ENCODE measurements around the gene SMAP1. TPM values are rescaled to one million over a fixed set of nuclear protein-coding genes. Genes with fewer than 3 reads are reported as not detected.

The SMAP1 gene
- total RNA-seq, 1 donor from 2014 or later = 21.7 TPM

DNA sequence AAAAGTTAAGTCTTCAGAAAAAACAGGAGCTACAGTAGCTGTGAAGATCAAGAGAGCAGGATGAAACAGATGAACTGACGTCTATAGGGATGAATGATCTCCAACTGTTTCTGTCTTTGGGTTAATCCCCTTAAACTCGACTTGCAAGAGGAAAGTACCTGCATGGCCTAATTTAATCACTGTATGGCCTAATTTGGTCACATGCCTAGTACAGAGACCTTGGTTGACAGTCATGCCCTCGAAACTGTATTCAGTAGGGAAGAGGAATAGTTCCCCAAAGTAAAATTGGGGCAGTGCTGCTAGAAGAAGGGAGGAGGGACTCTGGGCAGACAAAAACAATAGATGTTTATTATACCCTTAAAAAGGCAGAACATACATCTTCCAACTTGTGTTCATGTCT lies 10.0 kb upstream of the SMAP1 start:
- ATAC-seq (no peak), DNase-seq (no peak)
- no peak overlapping the region for H3K4me3 ChIP-seq
- H3K36me3 ChIP-seq = no peaks in the 10 kb centered on the region
- H3K27me3 ChIP-seq (ENCODE audit: low read depth) = no peaks in the 10 kb centered on the region
- TF ChIP-seq, protein P1, sequence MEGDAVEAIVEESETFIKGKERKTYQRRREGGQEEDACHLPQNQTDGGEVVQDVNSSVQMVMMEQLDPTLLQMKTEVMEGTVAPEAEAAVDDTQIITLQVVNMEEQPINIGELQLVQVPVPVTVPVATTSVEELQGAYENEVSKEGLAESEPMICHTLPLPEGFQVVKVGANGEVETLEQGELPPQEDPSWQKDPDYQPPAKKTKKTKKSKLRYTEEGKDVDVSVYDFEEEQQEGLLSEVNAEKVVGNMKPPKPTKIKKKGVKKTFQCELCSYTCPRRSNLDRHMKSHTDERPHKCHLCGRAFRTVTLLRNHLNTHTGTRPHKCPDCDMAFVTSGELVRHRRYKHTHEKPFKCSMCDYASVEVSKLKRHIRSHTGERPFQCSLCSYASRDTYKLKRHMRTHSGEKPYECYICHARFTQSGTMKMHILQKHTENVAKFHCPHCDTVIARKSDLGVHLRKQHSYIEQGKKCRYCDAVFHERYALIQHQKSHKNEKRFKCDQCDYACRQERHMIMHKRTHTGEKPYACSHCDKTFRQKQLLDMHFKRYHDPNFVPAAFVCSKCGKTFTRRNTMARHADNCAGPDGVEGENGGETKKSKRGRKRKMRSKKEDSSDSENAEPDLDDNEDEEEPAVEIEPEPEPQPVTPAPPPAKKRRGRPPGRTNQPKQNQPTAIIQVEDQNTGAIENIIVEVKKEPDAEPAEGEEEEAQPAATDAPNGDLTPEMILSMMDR (IDR thresholded peaks at IDR 0.05) = no peak
- no peaks in the 10 kb centered on the region for H3K9me3 ChIP-seq
- intact Hi-C loops (cut with DNase I) = no loop called here
- no peak overlapping the region for H3K27ac ChIP-seq
- no peaks in the 10 kb centered on the region for H3K4me1 ChIP-seq

DNA sequence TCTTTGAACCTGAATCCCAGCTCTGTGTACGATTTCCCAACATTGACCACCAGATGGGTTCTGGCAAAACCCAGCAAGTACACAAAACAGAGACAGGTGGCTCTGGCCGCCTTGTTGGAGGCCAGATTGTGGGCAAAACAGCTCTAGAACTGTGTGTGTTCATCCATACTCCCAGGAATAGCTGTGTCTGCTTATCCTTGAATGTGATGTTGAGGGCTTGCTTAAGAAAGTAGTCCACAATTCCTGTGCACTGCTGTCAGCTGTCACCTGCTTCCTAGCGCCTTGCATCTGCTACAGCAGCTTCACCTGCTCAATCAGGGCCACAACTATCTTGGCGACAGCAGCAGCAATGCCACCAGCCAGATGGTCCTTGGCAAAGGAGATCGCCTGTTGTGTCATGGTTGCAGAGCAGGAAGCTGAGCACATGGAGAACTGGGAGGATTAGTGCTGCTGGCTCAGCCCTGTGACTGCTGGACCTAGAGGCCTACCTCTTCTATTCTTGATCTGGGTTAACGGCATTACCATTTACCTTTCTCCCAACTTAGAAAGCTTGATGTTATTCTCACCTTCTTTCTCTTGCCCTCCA lies 3.7 kb upstream of the SMAP1 start:
- intact Hi-C loops (cut with DNase I) = no loop called here
- Histone ChIP-seq H3K27me3 (ENCODE audit: low read depth) (no peaks in the 10 kb centered on the region), H3K36me3 (no peaks in the 10 kb centered on the region)

DNA sequence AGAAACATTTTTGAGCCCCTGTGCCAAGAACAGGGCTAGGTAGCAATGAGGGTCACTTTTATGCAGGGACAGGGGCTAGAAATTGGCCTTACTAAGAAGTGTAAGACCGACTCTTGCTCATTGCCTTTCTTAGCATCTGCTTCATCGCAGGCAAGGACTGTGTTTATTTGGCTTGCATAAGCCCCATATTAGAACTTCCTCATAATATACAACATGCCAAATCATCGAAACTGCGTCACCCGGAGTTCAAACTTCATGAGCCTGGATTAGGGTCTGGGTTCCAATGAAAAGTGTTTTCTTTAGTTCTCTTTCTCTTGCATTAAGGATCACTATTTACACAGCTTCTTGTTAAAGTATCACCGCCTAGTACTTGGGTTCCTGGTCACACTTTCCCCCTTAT lies 977 bp upstream of the SMAP1 start:
- no peaks in the 10 kb centered on the region for H3K36me3 ChIP-seq
- no peak for ATAC-seq
- H3K27ac ChIP-seq = peak overlapping the region; percentile 94
- no peaks in the 10 kb centered on the region for H3K9me3 ChIP-seq
- TF ChIP-seq, protein P1 (IDR thresholded peaks at IDR 0.05) = no peak
- intact Hi-C loops (cut with DNase I) = no loop called here
- no peaks in the 10 kb centered on the region for H3K27me3 ChIP-seq (ENCODE audit: low read depth)
- no peak for DNase-seq
- H3K4me1 ChIP-seq = peaks cover 35% of the 10 kb centered on the region
- H3K4me3 ChIP-seq = peak overlapping the region; percentile 94

More for the DNA sequence above, 3.7 kb upstream of the SMAP1 start:
- H3K9me3 ChIP-seq = no peaks in the 10 kb centered on the region
- TF ChIP-seq, protein P1 (IDR thresholded peaks at IDR 0.05) = no peak
- DNase-seq (no peak), ATAC-seq (no peak)
- no peak overlapping the region for H3K27ac ChIP-seq
- no peak overlapping the region for H3K4me3 ChIP-seq
- H3K4me1 ChIP-seq = peaks cover 14% of the 10 kb centered on the region

DNA sequence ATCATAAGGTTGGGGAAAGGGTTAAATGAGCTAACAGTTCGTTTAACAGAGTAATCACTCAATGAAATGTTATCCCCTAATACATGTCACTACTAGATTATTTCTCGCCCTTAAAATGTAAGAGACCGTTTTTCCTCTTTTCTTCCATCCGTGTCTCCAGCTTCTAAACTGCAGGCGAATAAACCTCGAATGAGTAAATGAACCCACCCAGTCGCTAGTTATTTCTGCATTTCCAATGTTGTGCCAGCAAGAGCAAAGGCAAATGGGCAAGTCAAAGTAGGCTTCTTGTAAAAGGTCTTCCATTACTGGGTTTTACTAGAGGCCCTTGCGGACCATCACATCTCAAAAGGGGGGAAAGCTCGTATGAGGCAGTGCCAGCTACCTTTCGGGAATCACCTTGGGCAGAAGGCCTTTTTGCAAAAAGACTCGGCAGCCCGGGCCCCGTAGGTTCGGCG lies 400 bp upstream of the SMAP1 start:
- no peaks in the 10 kb centered on the region for H3K9me3 ChIP-seq
- TF ChIP-seq, protein P1 (IDR thresholded peaks at IDR 0.05) = no peak
- no peaks in the 10 kb centered on the region for H3K36me3 ChIP-seq
- H3K4me1 ChIP-seq = peaks cover 35% of the 10 kb centered on the region
- no peaks in the 10 kb centered on the region for H3K27me3 ChIP-seq (ENCODE audit: low read depth)
- intact Hi-C loops (cut with DNase I) = no loop called here
- DNase-seq (no peak), ATAC-seq (no peak)
- H3K4me3 ChIP-seq = peak overlapping the region; percentile 94
- peak overlapping the region; percentile 94 for H3K27ac ChIP-seq

DNA sequence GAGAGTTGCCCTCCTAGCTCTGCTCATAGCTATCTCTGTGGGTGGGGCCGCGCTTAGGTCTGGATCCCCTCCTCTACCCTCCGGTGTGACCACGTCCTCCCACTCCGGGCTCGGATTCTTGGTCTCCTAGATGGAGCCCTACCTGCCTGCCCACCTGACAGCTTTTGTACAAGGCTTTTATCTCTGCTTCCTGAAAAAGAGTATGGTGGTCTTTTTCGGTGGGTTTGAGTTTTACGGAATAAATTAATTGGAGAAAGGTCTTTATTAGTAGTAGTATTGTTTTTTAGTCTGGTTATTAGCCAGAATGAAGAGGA lies 773 bp downstream of the SMAP1 start:
- DNase-seq (no peak), ATAC-seq (no peak)
- H3K27me3 ChIP-seq (ENCODE audit: low read depth) = no peaks in the 10 kb centered on the region
- H3K9me3 ChIP-seq = no peaks in the 10 kb centered on the region
- TF ChIP-seq, protein P1 (IDR thresholded peaks at IDR 0.05) = no peak
- intact Hi-C loops (cut with DNase I) = no loop called here
- H3K27ac ChIP-seq = peak overlapping the region; percentile 94
- peak overlapping the region; percentile 94 for H3K4me3 ChIP-seq
- peaks cover 35% of the 10 kb centered on the region for H3K4me1 ChIP-seq
- no peaks in the 10 kb centered on the region for H3K36me3 ChIP-seq
